Endothelial cell of umbilical vein (primary cell): ENCODE results near the gene HPSE2.

Experiments
- CTCF ChIP-seq, 2 donors: IDR thresholded peaks; 1 replicate in 1 of 2; 2 replicates in 1 of 2; pipeline ENCODE4 v1.5.1; 2011; ENCODE audit warnings: low read length in 2 of 2, mild to moderate bottlenecking in 2 of 2, moderate library complexity in 2 of 2, control low read depth in 1 of 2, inconsistent platforms in 1 of 2, low read depth in 1 of 2; ENCODE audit not compliant: insufficient read depth in 1 of 2; ENCODE audit errors: extremely low read depth in 1 of 2
- EZH2 ChIP-seq: IDR thresholded peaks from 2 replicates; pipeline ENCODE4 v1.6.1; 2012; ENCODE audit warnings: borderline replicate concordance, low read depth, mild to moderate bottlenecking, moderate library complexity, low read length, inconsistent platforms; ENCODE audit not compliant: severe bottlenecking
- FOS ChIP-seq: IDR thresholded peaks from 2 replicates; pipeline ENCODE4 v1.6.1; 2011; ENCODE audit warnings: mild to moderate bottlenecking, low read length, moderate library complexity, borderline replicate concordance; ENCODE audit not compliant: insufficient read depth
- JUN ChIP-seq: IDR thresholded peaks from 2 replicates; pipeline ENCODE4 v1.6.1; 2011; ENCODE audit warnings: borderline replicate concordance, low read depth; ENCODE audit not compliant: insufficient read length, insufficient read depth
- MAX ChIP-seq: IDR thresholded peaks from 2 replicates; pipeline ENCODE4 v1.6.1; 2011; ENCODE audit not compliant: insufficient read depth, insufficient read length
- MYC ChIP-seq: IDR thresholded peaks from one replicate; pipeline ENCODE4 v1.6.1; 2011; ENCODE audit warnings: mild to moderate bottlenecking, low read depth, low read length
- POLR2A ChIP-seq: IDR thresholded peaks from 2 replicates; pipeline ENCODE4 v1.6.1; 2012; ENCODE audit warnings: low read depth, mild to moderate bottlenecking, control low read depth, low read length
- POLR2AphosphoS5 ChIP-seq: IDR thresholded peaks from 2 replicates; pipeline ENCODE4 v1.6.1; 2012; ENCODE audit warnings: low read depth, mild to moderate bottlenecking, control low read depth, low read length, moderate library complexity; ENCODE audit not compliant: insufficient read depth

GRCh38 chr10:99170116-99170675 lies 65.5 kb downstream of the HPSE2 start:
- TF ChIP-seq EZH2 (no peak), POLR2A (no peak), CTCF (IDR thresholded peaks at IDR 0.05; ENCODE audit: extremely low read depth in 1 of 2, insufficient read depth in 1 of 2, low read depth in 1 of 2, low read length in 2 of 2) (no peak), POLR2AphosphoS5 (no peak), MYC (no peak), JUN (no peak), MAX (no peak), FOS (no peak)
